Activated T-cell treated with anti-CD3 and anti-CD28 coated beads, Interleukin-2, amount 50 U/mL, for 24 hours (primary cell): ENCODE measurements around the gene PLEKHM3.

Experiments used
- DNase-seq: peaks from one replicate; pipeline ENCODE4 v3.0.0-alpha.2; 2020
- H3K27ac Mint-ChIP-seq: 2 replicates; pipeline ENCODE4 v1.8.0; 2020; ENCODE audit warnings: mild to moderate bottlenecking, mixed read lengths
- H3K27me3 Mint-ChIP-seq: 2 replicates; pipeline ENCODE4 v1.8.0; 2020; ENCODE audit warnings: mixed read lengths
- H3K36me3 Mint-ChIP-seq: 2 replicates; pipeline ENCODE4 v1.8.0; 2020; ENCODE audit warnings: low read depth, mixed read lengths
- H3K4me1 Mint-ChIP-seq: 2 replicates; pipeline ENCODE4 v1.8.0; 2020; ENCODE audit warnings: low read depth, mixed read lengths
- H3K4me3 Mint-ChIP-seq: 2 replicates; pipeline ENCODE4 v1.8.0; 2020; ENCODE audit warnings: mild to moderate bottlenecking, moderate library complexity, mixed read lengths
- H3K9me3 Mint-ChIP-seq: 2 replicates; pipeline ENCODE4 v1.8.0; 2020; ENCODE audit warnings: mixed read lengths

PLEKHM3 gene

DNA sequence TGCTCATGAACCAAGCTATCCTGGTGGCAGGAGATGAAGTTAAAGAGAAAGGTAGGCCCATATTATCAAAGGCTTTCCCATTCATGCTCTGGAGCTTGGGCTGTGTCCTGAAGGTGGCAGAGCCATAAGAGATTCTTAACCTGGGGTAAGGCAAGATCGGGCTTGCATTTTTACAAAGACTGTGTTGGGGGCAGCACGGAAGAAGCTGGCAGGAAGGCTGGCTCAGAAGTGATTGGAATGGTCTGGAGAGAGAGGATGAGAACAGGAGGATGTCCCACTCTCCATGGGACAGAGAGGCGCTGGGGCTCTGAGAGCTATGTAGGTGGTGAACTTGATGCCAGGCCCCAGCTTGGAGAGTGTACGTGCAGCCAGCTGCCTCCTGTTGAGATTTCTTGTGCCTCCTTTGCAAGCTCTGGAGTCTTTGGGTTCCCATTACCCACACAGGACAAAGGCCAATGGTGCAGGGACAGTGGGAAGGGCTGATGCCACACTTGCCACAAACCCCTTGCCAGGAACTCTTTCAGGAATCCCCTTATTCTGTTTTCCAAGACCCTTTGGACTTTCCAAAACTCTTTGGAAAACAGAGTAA lies 215.0 kb downstream of the PLEKHM3 start:
- Mint-ChIP-seq H3K4me1 (peaks cover 7% of the 10 kb centered on the region), H3K36me3 (no peaks in the 10 kb centered on the region), H3K4me3 (no peak overlapping the region), H3K27me3 (peaks cover 3% of the 10 kb centered on the region), H3K27ac (no peak overlapping the region), H3K9me3 (no peaks in the 10 kb centered on the region)
- no peak for DNase-seq

- no peaks in the 10 kb centered on the region for H3K9me3 Mint-ChIP-seq
- peaks cover 3% of the 10 kb centered on the region for H3K27me3 Mint-ChIP-seq
- DNase-seq = no peak
- no peak overlapping the region for H3K4me3 Mint-ChIP-seq
- H3K27ac Mint-ChIP-seq = no peak overlapping the region
- H3K4me1 Mint-ChIP-seq = peaks cover 3% of the 10 kb centered on the region
- no peaks in the 10 kb centered on the region for H3K36me3 Mint-ChIP-seq
These were observed 217.2 kb downstream of the PLEKHM3 start for GRCh38 chr2:207808119-207808518.

DNA sequence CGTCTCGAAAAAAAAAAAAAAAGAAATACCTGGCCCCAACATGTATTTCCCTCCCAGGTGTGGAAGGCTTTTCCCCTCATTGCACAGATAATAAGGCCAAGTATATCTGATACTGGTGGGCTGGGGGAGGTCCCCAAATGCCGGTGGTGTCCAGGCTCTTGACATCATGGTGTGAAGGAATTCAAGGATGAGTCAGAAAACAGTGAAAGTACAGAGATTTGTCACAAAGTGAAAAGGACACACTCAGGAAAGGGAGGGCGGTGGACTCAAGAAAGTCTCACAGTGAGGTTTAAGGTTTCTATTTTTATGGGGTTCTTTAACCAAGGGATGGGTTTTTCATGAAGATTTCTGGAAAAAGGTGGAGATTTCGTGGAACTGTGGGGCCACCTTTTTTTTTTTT lies 217.8 kb downstream of the PLEKHM3 start:
- H3K27ac Mint-ChIP-seq = no peak overlapping the region
- H3K27me3 Mint-ChIP-seq = peaks cover 3% of the 10 kb centered on the region
- no peaks in the 10 kb centered on the region for H3K9me3 Mint-ChIP-seq
- no peaks in the 10 kb centered on the region for H3K36me3 Mint-ChIP-seq
- DNase-seq = no peak
- H3K4me3 Mint-ChIP-seq = no peak overlapping the region
- peaks cover 3% of the 10 kb centered on the region for H3K4me1 Mint-ChIP-seq

DNA sequence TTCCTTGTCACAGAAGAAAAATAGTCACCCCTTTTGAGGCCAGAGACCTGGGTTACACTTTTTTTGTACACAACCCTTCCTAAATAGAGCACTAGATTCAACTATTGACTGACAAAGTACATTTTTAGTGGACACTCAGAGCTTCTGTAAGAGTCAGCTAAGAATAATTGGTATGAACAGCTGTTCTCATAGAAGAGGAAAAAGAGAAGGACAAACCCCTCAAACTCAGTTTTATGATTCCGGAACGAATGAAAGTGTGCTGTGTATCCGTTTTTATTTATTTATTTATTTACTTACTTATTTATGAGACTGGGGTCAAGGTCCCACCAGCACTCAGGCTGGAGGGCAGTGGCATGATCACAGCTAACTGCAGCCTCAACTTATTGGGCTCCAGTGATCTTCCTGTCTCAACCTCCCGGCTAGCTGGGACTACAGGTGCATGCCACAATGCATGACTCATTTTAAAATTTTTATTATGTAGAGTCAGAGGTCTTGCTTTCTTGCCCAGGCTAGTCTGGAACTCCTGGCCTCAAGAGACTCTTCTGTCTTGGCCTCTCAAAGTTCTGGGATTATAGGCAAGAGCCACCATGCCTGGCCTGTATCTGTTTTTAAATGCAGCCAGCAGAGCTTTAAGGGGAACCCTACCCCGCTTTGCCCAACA lies 219.6 kb downstream of the PLEKHM3 start:
- no peaks in the 10 kb centered on the region for H3K9me3 Mint-ChIP-seq
- H3K27ac Mint-ChIP-seq = no peak overlapping the region
- H3K4me1 Mint-ChIP-seq = peaks cover 3% of the 10 kb centered on the region
- H3K27me3 Mint-ChIP-seq = peaks cover 3% of the 10 kb centered on the region
- no peak for DNase-seq
- no peak overlapping the region for H3K4me3 Mint-ChIP-seq
- no peaks in the 10 kb centered on the region for H3K36me3 Mint-ChIP-seq

GRCh38 chr2:207802650-207803049 lies 222.7 kb downstream of the PLEKHM3 start:
- Mint-ChIP-seq H3K9me3 (no peaks in the 10 kb centered on the region), H3K4me1 (peaks cover 3% of the 10 kb centered on the region), H3K27me3 (peaks cover 3% of the 10 kb centered on the region), H3K4me3 (no peak overlapping the region), H3K36me3 (no peaks in the 10 kb centered on the region), H3K27ac (no peak overlapping the region)
- DNase-seq = no peak

DNA sequence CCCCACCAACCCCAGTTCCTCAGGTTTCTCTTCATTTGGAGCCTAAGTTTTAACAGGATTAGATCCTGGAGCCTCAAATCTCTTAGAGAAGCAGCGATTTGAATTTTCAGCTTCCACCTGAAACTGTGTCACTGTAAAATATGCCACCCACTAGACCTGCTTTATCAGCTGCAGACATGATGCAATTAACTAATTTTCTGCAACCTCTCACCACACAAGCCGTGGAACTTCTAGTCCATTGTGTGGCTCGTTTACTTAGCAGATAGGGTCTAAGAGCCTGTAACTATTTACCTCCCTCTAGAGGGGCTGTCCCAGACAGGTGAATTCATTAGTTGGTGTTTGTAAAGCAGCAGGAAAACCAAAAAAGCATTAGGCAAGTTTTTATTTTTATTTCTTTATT lies 224.1 kb downstream of the PLEKHM3 start:
- H3K27ac Mint-ChIP-seq = no peak overlapping the region
- H3K9me3 Mint-ChIP-seq = no peaks in the 10 kb centered on the region
- H3K4me1 Mint-ChIP-seq = no peaks in the 10 kb centered on the region
- H3K36me3 Mint-ChIP-seq = no peaks in the 10 kb centered on the region
- no peak for DNase-seq
- H3K27me3 Mint-ChIP-seq = no peaks in the 10 kb centered on the region
- H3K4me3 Mint-ChIP-seq = no peak overlapping the region

- no peak overlapping the region for H3K4me3 Mint-ChIP-seq
- no peak for DNase-seq
- H3K36me3 Mint-ChIP-seq = no peaks in the 10 kb centered on the region
- peaks cover 8% of the 10 kb centered on the region for H3K27me3 Mint-ChIP-seq
- peaks cover 2% of the 10 kb centered on the region for H3K4me1 Mint-ChIP-seq
- no peak overlapping the region for H3K27ac Mint-ChIP-seq
- H3K9me3 Mint-ChIP-seq = no peaks in the 10 kb centered on the region
These were observed 228.6 kb downstream of the PLEKHM3 start for GRCh38 chr2:207796585-207797350.

- Mint-ChIP-seq H3K27ac (no peak overlapping the region), H3K9me3 (no peaks in the 10 kb centered on the region), H3K4me3 (no peak overlapping the region), H3K36me3 (no peaks in the 10 kb centered on the region), H3K4me1 (peaks cover 2% of the 10 kb centered on the region), H3K27me3 (peaks cover 11% of the 10 kb centered on the region)
- DNase-seq = no peak
These were observed 233.0 kb downstream of the PLEKHM3 start for GRCh38 chr2:207792244-207792785.

GRCh38 chr2:207791579-207792243 lies 233.6 kb downstream of the PLEKHM3 start:
- Mint-ChIP-seq H3K36me3 (no peaks in the 10 kb centered on the region), H3K4me1 (peaks cover 2% of the 10 kb centered on the region), H3K27ac (no peak overlapping the region), H3K27me3 (peaks cover 11% of the 10 kb centered on the region), H3K9me3 (no peaks in the 10 kb centered on the region), H3K4me3 (no peak overlapping the region)
- no peak for DNase-seq

GRCh38 chr2:207790898-207791297 lies 234.4 kb downstream of the PLEKHM3 start:
- no peak overlapping the region for H3K4me3 Mint-ChIP-seq
- no peaks in the 10 kb centered on the region for H3K36me3 Mint-ChIP-seq
- no peaks in the 10 kb centered on the region for H3K9me3 Mint-ChIP-seq
- H3K27ac Mint-ChIP-seq = no peak overlapping the region
- no peak for DNase-seq
- peaks cover 11% of the 10 kb centered on the region for H3K27me3 Mint-ChIP-seq
- peaks cover 2% of the 10 kb centered on the region for H3K4me1 Mint-ChIP-seq

DNA sequence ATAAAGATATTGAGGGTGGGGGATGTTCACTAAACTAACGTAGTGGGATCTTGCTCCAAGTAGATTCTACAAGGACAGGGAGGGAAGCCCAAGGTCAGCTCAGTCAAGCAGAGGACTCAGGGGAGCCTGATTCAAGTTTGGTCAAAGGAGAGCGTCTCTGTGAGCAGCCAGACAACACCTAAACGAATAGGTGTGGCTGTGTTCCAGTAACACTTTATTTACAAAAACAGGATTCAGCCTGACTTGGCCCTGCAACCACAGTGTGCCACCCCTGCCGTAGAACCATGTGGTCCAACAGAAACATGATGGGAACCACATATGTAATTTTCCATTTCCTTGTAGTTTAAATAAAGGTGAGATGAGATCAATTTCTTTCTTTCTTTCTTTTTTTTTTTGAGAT lies 237.5 kb downstream of the PLEKHM3 start:
- Mint-ChIP-seq H3K36me3 (no peaks in the 10 kb centered on the region), H3K27ac (no peak overlapping the region), H3K4me3 (no peak overlapping the region), H3K9me3 (no peaks in the 10 kb centered on the region), H3K27me3 (peaks cover 4% of the 10 kb centered on the region), H3K4me1 (peaks cover 2% of the 10 kb centered on the region)
- no peak for DNase-seq

DNA sequence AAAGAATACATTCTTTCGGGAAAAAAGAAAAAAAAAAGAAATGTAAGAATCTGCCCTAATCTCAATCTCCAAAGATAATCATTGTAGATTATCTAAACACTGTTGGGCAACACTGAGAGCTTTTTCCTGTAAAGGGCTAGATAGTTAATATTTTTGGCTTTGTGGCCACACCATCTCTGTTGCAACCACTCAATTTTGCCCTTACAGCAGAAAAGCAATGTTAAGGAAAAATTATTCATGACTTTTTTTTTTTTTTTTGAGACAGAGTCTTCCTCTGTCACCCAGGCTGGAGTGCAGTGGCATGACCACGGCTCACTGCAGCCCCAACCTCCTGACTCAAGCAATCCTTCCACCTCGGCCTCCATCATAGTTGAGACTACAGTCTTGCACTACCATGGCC lies 238.3 kb downstream of the PLEKHM3 start:
- no peaks in the 10 kb centered on the region for H3K36me3 Mint-ChIP-seq
- H3K4me1 Mint-ChIP-seq = no peaks in the 10 kb centered on the region
- peaks cover 4% of the 10 kb centered on the region for H3K27me3 Mint-ChIP-seq
- no peaks in the 10 kb centered on the region for H3K9me3 Mint-ChIP-seq
- no peak for DNase-seq
- H3K4me3 Mint-ChIP-seq = no peak overlapping the region
- H3K27ac Mint-ChIP-seq = no peak overlapping the region

DNA sequence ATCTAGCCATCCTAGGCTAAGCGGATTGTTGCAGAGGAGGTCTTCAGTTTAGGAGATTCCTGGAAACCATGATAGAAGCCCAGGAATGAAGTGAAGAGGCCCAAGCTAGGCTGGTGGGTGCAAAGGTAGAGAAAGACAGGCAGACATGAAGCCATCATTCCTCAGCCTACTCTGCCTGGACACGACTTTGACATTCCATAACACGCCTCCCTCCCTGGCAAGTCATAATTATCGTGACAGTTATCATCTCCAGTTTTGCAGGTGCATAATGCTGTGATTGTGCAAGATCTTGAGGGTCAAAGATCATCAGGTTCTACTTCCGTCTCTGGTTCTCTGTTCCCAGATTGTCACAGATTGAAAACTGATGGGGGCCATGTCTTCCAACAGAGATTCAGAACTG lies 240.4 kb downstream of the PLEKHM3 start:
- DNase-seq = no peak
- H3K36me3 Mint-ChIP-seq = no peaks in the 10 kb centered on the region
- no peaks in the 10 kb centered on the region for H3K27me3 Mint-ChIP-seq
- H3K4me1 Mint-ChIP-seq = no peaks in the 10 kb centered on the region
- H3K9me3 Mint-ChIP-seq = no peaks in the 10 kb centered on the region
- no peak overlapping the region for H3K4me3 Mint-ChIP-seq
- H3K27ac Mint-ChIP-seq = no peak overlapping the region

DNA sequence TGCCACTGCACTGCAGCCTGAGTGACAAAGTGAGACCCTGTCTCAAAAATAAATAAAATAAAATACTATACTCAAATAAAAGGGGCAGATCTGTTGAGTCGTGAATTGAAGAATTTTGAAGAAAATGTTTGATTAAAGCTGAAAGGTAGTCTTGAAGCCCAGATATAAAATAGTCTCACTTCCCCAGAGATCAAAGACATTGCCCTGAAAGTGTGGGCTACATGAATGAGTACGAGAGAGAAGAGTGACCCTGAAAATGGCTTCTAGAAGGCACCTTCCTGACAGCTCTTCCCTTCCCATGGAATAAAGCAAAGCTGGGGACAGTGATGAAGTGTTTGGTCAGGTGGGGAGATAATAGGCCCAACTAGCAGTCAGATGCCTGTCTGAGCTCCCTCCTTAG lies 241.8 kb downstream of the PLEKHM3 start:
- Mint-ChIP-seq H3K4me3 (no peak overlapping the region), H3K27me3 (no peaks in the 10 kb centered on the region), H3K27ac (no peak overlapping the region), H3K4me1 (no peaks in the 10 kb centered on the region), H3K36me3 (no peaks in the 10 kb centered on the region), H3K9me3 (no peaks in the 10 kb centered on the region)
- no peak for DNase-seq
